GM12892 (cell line): Measurements from ENCODE around the gene RBFOX2.

Experiments
- POLR2A ChIP-seq: IDR thresholded peaks from 2 replicates; pipeline ENCODE4 v1.6.1; 2011; ENCODE audit warnings: low read depth, low read length, control low read depth
- POLR2AphosphoS5 ChIP-seq: IDR thresholded peaks from 2 replicates; pipeline ENCODE4 v1.6.1; 2011; ENCODE audit warnings: low read depth, low read length, control low read depth

GRCh38 chr22:35726398-35726797 lies 302.2 kb downstream of the RBFOX2 start:
- TF ChIP-seq POLR2A (no peak), POLR2AphosphoS5 (no peak)
